ENCODE measurements around the gene PPP1R12B.
"Not testable (repeated sequence)": the region's sequence is repeated elsewhere in the genome, so short reads cannot be mapped to it uniquely, and the experiment has no call there.

The PPP1R12B gene

DNA sequence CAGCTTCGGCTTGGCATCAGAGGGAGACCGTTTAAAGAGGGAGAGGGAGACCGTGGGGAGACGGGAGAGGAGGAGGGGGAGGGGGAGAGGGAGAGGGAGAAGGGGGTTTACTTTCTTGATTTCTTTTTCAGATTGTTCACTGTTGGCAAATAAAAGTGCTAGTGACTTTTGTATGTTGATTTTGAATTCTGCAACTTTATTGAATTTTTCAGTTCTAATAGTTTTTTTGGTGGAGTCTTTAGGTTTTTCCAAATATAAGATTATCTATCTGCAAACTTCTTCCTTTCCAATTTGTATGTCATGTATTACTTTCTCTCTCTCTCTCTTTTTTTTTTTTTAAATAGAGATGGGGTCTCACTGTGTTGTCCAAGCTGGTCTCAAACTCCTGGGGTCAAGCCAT is 104.0 kb downstream of the PPP1R12B start:
- no peak for DNase-seq (ENCODE audit: low spot score)

DNA sequence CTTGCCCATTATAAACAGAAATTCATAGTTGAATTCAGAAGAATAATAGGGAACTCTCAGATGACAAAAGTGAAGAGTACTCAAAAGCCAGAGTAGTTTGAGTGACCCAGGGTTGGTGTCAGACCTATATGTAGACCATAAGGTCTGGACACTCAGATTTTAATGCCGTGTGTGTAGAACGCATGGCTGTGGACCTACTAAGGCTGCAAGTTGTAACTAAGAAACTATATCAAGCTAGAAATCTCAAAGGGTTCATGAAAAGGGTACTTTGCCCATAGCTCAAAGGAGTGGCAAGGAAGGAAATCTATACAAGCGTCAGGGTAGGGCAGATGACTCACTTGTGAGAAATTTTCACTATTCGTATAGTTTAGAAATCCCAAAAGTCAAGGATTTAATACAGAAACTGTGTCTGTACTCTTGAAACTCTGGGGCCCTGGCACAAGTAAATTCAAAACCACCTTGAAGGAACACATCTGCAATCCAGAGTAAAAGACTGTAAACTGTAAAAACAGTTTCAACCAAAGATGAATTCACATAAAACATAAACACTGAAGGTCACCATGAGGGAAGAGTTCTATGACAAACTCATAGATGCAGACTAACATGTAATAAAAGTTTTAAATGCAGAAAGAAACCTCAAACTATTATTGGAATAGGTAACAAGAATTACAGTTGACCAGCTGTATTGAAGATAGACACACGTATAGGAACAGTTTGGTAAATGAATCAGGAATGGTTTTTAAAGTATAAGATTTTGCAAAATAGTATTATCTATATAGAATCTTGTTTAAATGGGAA is 108.1 kb downstream of the PPP1R12B start:
- not testable (repeated sequence) for DNase-seq (ENCODE audit: low spot score)

DNA sequence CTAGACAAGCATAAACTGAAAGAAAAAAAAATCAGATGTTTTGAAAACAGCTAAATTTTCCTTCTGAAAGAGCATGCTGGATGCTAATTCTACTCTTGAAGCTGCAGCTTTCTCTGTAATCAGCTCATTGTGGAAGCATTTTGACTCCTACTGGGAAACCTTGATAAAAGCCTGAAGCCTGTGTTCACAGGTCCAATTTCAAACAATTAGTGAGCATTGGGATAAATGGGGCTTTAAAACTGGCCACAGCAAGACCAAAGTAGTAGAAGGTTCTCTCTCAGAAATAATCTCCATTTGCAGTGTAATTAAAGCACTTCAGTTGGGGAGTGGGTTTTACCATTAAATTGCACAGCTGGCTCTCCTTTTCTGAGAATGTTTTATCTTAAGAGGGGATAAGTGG is 110.2 kb downstream of the PPP1R12B start:
- not testable (repeated sequence) for DNase-seq (ENCODE audit: low spot score)

DNA sequence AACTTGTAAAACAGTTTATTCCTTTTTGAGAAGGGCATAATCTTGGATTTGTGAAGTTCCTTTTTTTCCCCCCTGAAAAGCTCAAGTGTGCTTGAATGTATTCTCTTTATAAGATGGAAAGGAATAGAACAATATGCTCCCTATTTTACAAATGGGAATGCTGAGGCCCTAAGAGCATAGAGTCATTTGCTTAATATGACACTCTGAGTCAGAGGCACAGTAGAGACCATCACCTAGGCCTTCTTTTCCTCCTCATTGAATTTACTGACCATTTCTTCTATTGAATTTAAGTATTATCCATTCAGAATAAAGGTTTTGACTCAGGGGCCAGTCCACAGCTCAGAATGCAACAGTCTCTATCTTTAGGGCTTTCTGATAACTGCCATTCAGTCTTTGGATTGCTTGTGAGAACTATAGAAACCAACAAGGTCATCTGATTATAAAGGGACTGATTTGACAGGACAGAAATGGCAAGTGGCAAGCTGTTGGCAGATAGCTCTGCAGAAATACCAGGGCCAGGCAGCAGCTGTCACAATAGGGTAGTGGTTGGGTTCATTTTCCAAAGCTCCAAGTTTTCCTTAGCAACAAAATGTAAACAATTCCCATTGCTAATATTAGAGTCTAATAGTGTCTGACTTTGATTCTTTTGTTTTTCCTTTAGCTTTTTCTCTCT is 111.1 kb downstream of the PPP1R12B start:
- not testable (repeated sequence) for DNase-seq (ENCODE audit: low spot score)

DNA sequence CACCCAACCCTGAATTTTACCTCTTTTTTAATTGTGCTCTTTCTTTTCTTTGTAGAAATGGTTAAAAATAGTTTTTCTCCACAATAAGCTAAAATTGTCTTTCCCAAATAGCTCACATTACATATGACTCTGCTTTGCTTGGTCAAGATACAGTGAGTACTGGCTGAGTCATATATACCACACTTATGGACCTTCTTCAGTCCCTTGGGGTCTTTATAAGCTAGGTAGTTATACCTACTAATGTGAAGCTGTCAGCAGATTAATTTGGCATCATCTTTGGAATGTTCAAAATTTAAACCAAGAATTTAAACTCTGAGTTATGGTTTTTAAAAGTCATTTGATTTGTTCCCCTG is 111.6 kb downstream of the PPP1R12B start:
- DNase-seq (ENCODE audit: low spot score) = not testable (repeated sequence)

DNA sequence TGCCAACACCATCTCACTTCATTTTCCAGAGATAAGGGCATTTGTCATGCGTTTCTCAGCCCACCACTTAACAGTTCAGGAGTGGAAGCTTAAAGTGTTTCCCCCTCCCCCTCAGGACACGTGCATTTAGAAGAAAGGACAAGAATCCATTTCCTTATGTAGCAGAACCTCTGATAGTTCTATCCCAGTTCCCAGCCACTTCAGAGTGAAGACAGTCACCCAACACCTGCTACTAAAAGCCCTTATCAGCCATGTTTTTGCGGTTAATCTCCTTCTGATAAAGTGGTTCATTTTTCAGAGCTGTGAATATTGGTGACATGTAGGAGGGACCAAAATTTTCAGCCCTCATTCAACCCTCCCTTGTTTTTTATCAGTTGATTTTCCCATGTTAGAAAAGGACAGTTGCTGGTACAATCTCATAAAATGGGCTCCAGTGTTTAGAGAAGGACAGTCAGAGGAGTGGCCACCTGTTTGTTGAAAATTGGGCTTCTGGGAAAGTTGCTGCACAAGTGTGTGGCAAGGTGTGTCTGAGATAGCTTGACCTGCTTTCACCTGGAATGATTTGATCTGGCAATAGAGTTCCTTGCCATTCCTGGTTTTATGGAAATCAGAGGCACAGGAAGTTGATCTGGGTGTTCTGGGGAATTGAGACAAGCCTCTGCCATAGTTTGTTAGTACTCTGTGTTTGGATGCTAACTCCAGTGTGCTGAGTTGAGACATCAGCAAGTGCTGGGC is 114.0 kb downstream of the PPP1R12B start:
- no peak for DNase-seq (ENCODE audit: low spot score)

DNA sequence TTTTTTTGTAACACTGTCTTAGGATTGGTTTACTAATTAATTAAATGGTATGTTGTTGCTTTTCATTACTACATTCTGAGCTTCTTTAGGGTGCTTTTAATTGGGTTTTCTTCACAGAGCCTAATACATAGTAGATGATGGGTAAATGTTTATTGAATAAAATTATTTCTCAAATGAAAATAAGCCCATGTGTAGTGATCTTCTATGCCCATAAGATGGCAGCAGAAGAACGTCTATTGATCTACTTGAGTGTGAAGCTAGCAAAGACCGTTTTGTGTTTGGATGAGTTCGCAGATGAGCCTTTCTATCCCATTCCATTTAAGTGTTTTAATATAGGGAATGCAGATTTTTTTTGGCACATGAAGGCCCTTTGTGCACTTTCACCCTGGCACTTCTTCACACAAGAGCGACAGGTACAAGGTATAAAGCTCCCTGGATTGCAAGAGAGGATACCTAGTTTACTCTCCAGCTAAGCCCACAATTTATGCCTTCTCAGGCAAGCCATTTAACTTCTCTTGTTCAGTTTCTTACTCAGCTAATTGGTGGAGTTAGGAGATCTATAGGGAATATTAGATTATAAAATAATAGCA is 115.7 kb downstream of the PPP1R12B start:
- not testable (repeated sequence) for DNase-seq (ENCODE audit: low spot score)

DNA sequence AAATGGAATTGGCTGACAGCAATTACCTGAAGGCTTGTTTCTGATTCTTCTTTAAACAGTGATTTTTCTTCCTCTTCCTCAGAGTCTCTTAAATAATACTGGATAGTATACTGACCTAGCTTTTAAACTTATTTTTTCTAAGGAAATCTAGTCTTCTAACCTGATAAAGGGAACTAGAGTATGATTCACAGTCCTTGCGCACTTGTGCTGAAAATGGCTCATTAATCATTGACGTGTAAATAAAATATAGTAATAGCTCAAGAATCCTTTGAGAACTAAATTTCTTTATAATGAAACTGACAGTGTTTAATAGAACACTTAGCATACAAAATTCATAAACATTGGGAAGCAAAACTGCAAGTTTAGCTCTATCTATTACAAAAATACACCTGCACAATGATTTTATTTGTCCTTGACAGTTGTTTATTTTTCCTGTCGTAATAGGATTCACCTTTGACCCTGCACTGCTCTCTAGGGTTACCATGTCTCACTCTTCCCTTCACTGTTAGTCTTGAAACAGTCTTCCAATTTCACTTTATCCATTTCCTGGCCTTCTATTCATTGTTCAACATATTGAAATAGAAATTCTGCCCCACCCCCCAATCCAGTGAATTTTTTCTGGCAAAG is 117.3 kb downstream of the PPP1R12B start:
- DNase-seq (ENCODE audit: low spot score) = not testable (repeated sequence)

DNA sequence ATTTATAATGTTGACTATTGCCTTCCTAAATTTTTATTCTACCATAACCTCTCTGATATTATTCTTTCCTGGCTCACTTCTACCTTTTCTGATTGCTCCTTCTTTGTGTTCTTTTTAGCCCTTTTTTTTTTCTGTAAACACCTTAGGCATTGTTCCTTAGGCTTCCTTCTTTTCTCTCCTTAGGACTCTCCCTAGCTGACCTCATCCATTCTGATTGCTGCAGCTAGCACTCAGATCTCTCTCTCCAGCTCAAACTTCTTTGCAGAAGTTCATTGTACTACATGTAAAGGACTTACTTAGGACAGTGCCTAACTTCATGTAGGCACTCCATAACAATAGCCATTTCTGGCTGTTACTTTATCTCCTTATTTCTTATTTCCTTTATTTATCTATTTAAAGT is 117.8 kb downstream of the PPP1R12B start:
- not testable (repeated sequence) for DNase-seq (ENCODE audit: low spot score)

DNA sequence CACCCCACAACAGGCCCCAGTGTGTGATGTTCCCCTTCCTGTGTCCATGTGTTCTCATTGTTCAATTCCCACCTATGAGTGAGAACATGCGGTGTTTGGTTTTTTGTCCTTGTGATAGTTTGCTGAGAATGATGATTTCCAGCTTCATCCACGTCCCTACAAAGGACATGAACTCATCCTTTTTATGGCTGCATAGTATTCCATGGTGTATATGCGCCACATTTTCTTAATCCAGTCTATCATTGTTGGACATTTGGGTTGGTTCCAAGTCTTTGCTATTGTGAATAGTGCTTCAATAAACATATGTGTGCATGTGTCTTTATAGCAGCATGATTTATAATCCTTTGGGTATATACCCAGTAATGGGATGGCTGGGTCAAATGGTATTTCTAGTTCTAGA is 118.9 kb downstream of the PPP1R12B start:
- DNase-seq (ENCODE audit: low spot score) = not testable (repeated sequence)

DNA sequence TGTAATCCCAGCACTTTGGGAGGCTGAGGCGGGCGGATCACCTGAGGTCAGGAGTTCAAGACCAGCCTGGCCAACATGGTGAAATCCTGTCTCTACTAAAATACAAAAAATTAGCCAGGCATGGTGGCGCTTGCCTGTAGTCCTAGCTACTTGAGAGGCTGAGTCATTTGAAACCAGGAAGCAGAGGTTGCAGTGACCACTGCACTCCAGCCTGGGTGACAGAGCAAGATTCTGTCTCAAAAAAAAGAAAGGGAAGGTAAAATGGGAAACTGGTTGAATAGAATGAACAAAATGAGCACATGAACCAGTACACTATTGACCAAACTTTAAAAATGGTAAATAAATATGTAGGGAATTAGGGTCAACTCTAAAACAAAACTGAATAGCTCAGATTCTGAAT is 120.2 kb downstream of the PPP1R12B start:
- DNase-seq (ENCODE audit: low spot score) = not testable (repeated sequence)

DNA sequence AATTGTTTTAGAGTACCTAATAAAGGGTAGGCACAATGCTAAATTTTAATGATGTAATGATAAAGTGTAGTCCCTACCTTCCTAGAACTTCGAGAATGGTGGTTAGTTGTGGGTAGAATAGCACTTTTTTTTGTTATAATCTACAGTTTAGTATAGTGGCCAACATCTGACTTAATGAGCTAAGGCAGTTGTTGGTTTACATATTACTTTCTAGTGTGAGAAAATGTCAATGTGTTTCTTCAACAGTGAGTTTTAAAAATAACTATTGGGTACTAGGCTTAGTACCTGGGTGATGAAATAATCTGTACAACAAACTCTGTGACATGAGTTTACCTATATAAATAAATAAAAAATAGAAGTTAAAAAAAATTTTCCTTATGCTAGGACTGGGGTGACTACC is 120.6 kb downstream of the PPP1R12B start:
- DNase-seq (ENCODE audit: low spot score) = not testable (repeated sequence)

DNA sequence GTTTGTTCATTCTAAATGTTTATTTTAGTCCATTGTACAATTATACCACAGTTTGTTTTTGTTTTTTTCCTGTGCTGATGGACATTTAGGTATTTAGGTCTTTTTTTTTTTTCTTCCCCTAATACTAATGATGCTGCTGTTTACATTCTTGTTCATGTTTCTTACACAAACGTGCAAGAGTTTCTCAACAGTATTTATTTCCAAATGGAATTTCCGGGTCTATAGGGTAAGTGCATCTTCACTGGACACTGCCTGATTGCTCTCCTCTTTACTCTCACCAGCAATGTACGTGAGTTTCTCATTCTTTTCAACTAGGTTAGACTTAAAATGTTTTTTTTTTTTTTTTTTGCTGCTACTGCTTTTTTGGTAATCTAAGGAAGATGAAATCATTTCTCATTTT is 122.7 kb downstream of the PPP1R12B start:
- no peak for DNase-seq (ENCODE audit: low spot score)

DNA sequence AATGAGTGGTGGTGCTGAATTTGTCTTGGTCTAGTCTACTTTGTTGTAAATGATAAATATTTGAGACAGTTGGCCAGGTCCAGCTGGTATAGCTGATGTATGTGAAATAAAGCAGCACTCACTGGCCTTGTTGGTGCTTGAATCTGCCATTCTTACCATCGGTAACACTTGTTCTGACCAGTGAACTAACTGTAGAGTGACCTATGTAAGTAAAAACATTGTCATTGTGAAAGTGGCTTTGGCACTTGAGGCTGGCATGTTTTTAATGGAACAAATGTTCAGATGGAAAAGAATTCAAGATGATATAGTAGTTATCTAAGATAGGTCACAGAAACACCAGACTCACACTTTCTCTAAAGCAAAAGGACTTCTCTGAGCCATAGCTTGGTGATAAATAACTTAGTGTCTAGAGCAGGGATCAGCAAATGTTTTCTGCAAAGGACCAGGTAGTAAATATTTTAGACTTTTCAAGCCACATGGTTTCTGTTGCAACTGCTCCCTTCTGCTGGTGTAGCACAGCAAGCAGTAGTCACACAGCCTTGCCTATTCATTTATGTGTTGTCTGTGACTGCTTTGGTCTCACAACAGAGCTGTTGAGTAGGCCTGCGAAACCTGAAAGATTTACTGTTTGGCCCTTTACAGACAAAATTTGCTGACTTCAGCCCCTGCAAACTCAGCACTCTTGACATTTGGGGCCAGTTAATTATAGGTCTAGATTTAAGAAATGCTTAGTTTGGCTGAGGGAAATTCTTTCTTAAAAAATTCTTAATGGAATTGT is 124.0 kb downstream of the PPP1R12B start:
- not testable (repeated sequence) for DNase-seq (ENCODE audit: low spot score)

DNA sequence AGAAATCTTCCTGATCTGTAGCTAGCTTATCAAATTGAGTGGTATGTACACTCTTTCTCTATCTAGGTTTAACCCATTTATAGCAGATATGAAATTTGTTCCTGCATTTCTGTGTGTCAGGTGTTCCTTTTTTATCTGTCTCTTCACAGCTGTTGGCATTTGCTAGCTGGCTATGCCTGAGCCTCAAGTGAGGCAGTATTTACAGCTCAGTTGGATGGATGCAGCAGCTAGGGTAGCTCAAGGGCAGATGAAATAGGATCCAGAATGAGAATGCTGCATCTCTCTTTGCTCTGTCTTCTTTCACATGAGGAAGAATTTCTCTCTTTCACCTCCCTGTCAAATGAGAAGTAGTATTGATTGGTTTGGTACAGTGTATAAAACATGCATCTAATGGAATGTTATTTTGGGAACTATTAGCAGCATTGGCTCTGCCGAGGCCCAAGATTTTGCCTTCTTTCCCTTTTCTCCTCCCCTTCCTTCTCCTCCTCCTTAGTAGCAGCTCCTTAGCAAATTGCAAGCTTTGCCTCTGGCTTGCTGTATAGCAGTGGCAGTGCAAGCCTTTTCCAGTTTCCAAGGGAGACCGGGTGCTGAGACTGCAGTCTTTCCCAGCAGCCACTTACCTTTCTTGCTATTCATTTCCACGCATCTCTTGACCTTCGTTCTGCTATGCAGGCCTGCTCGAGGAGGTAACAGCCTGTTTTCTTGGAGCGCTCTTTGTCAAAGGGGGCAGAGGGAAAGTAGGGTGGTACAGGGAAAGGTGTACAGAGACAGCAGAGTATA is 125.0 kb downstream of the PPP1R12B start:
- DNase-seq (ENCODE audit: low spot score) = not testable (repeated sequence)

DNA sequence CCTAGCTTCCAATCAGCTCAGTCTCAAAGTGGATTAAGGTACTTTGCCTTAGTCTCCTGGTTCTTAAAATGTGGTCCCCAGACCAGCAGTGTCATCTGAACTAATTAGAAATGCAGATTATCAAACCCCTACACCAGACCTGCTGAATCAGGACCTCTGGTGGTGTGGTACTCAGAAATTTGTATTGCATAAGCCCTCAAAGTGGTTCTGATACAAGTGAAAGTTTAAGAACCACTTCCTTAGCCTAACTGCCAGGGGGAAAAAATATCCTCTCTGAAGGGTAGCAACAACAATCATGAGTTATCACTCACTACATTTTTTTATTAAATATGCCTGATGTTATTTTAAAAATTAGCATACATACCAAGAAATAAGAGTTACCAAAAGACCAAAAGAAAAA is 131.2 kb downstream of the PPP1R12B start:
- not testable (repeated sequence) for DNase-seq (ENCODE audit: low spot score)

DNA sequence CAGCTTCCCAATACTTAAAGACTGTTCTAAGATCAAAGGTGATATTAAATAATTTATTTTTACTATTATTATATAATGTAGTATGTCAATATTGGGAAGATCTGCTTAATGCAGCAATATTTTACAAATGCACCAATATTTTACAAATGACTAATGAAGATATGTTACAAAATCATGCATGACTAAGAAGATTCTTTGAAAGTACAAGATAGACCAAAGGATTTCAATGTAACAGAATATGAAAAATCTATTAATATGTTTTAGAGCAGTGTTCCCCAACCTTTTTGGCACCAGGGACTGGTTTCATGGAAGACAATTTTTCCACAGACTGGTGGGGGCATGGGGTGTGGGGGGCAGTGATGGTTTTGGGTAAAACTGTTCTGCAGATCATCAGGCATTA is 132.1 kb downstream of the PPP1R12B start:
- not testable (repeated sequence) for DNase-seq (ENCODE audit: low spot score)

DNA sequence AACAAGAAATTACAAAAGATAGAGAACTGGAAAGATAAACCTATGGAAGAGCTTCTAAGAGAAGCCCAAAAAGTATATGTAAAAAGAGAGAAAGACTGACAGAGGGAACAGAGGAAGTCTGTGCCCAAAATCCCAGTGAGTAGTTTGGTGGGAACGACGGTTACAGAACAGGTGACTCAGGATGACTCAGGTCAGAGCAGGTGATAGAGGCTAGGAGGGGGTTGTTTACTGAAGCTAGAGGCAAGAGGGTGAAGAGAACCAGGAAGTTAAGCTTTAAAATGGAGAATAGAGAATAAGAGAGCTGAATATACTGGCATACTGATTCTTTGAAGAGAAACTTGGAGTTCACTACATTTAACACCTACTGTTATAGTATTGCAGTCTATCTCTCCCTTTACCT is 134.9 kb downstream of the PPP1R12B start:
- DNase-seq (ENCODE audit: low spot score) = not testable (repeated sequence)

DNA sequence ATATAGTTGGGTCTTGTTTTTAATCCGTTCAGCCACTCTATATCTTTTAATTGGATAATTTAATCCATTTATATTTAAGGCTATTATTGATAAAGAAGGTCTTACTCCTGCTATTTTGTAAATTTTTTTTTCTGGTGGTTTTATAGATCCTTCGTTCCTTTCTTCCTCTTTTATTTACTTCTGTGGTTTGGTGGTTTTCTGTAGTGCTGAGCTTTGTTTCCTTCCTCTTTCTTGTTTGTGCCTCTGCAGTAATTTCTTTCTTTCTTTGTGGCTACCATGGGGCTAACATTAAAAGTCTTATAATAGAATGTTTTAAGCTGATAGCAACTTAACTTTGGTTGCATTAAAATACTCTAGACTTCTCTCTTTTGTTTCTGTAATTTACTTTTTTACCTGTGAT is 135.5 kb downstream of the PPP1R12B start:
- DNase-seq (ENCODE audit: low spot score) = not testable (repeated sequence)

DNA sequence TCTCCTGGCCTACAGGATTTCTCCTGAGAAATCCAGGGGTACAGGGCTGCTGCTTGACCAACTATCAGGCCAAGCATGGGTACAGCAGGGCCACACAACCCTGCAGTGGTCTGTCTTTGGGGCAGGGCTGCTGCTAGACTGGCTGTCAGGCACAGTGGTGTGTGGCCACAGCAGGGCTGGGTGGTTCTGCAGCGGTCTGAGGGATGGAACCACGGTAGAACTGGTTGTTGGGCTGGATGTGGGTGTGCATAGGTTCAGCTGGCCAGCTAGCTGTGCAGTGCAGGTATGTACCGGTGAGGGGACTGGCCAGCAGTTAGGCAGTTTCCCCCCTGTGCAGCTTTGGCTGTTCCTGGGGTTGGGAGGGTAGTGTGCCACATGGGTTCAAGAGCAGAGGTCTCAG is 136.3 kb downstream of the PPP1R12B start:
- DNase-seq (ENCODE audit: low spot score) = not testable (repeated sequence)

Data from hematopoietic multipotent progenitor cell treated with erythropoietin and hydrocortisone succinate and interleukin-3 and kit ligand, for 17 days (in vitro differentiated cells).